ENCODE results near the gene TOMM22.

GRCh38 chr22:38716271-38716670 is 34.5 kb downstream of the TOMM22 start:
- no peak for TF ChIP-seq CTCF (conservative IDR thresholded peaks at IDR 0.05 in 1 of 2, IDR thresholded peaks at IDR 0.05 in 1 of 2; ENCODE audit: low read depth in 1 of 2, low read length in 2 of 2)
- TF ChIP-seq EZH2 (IDR thresholded peaks at IDR 0.05; ENCODE audit: low read length, missing control alignments) = no peak

All from fibroblast of lung (primary cell).